NCI-H2196 treated with DMSO at 0.1 percent for 48 hours (cell line): ENCODE results near the gene INPP5A.

ENCODE experiments used
- DNase-seq: peaks from one replicate; lab custom pipeline; 2025; ENCODE audit not compliant: unreplicated experiment; lab: John Stamatoyannopoulos, UW

Gene INPP5A

GRCh38 chr10:132609211-132609610 lies 71.6 kb downstream of the INPP5A start:
- DNase-seq = no peak

- no peak for DNase-seq
Measured at GRCh38 chr10:132610071-132610701, 72.6 kb downstream of the INPP5A start.

- no peak for DNase-seq
Measured at GRCh38 chr10:132611026-132611910, 73.7 kb downstream of the INPP5A start.

- DNase-seq = no peak
Measured at GRCh38 chr10:132611986-132612385, 74.4 kb downstream of the INPP5A start.

GRCh38 chr10:132612571-132613504 lies 75.3 kb downstream of the INPP5A start:
- DNase-seq = no peak

GRCh38 chr10:132613566-132614348 lies 76.2 kb downstream of the INPP5A start:
- no peak for DNase-seq

GRCh38 chr10:132614431-132615340 lies 77.1 kb downstream of the INPP5A start:
- DNase-seq = no peak

- DNase-seq = no peak
Measured at GRCh38 chr10:132615341-132616169, 78.0 kb downstream of the INPP5A start.

- no peak for DNase-seq
Measured at GRCh38 chr10:132616170-132616995, 78.8 kb downstream of the INPP5A start.

- DNase-seq = no peak
Measured at GRCh38 chr10:132616996-132617736, 79.6 kb downstream of the INPP5A start.

- no peak for DNase-seq
Measured at GRCh38 chr10:132617737-132618052, 80.1 kb downstream of the INPP5A start.

- DNase-seq = no peak
Measured at GRCh38 chr10:132618158-132618919, 80.8 kb downstream of the INPP5A start.

- DNase-seq = no peak
Measured at GRCh38 chr10:132619927-132620326, 82.3 kb downstream of the INPP5A start.

GRCh38 chr10:132624061-132624846 lies 86.7 kb downstream of the INPP5A start:
- DNase-seq = no peak

- DNase-seq = no peak
Measured at GRCh38 chr10:132624847-132625471, 87.4 kb downstream of the INPP5A start.
